Tibial artery (tissue), 4 donors: Measurements from ENCODE around the gene TMA7.
"Not testable (repeated sequence)": the region's sequence is repeated elsewhere in the genome, so short reads cannot be mapped to it uniquely, and the experiment has no call there.

Source experiments
- DNase-seq, 2 donors: peaks; one replicate each; pipeline ENCODE4 v3.0.0-alpha.2; 2019
- H3K27ac ChIP-seq, 2 donors: fragments of 200-600 bp; sonication (generic) in 1 of 2; 1 replicate in 1 of 2; 2 replicates in 1 of 2; pipeline ENCODE4 v1.5.1; 2018 to 2019; ENCODE audit warnings: mild to moderate bottlenecking in 1 of 2
- H3K27me3 ChIP-seq, 2 donors: fragments of 200-600 bp; sonication (generic) in 1 of 2; one replicate each; pipeline versions ENCODE4 v1.5.1 to v1.6.0; 2016 to 2019
- H3K36me3 ChIP-seq, 3 donors: fragments of 200-600 bp; sonication (generic) in 2 of 3; one replicate each; pipeline ENCODE4 v1.5.1; 2016 to 2019; ENCODE audit warnings: mild to moderate bottlenecking in 2 of 3
- H3K4me1 ChIP-seq, 4 donors: fragments of 200-600 bp; sonication (generic) in 2 of 4; 1 replicate in 3 of 4; 2 replicates in 1 of 4; pipeline ENCODE4 v1.5.1; 2016 to 2019
- H3K4me3 ChIP-seq, 2 donors: fragments of 200-600 bp; sonication (generic) in 1 of 2; 1 replicate in 1 of 2; 2 replicates in 1 of 2; pipeline ENCODE4 v1.5.1; 2018 to 2019; ENCODE audit warnings: mild to moderate bottlenecking in 2 of 2
- H3K9me3 ChIP-seq, 3 donors: fragments of 200-600 bp; sonication (generic) in 1 of 3; one replicate each; pipeline ENCODE4 v1.5.1; 2016 to 2019
- intact Hi-C: fragments of 100-400 bp; cut with DNase I; formaldehyde crosslinking; loops from one replicate; pipeline ENCODE4 v1.15.0; 2023; ENCODE audit warnings: low total_unique reads
- TF ChIP-seq, protein P1 (sequence below), 2 experiments: fragments of 200-600 bp in 1 of 2; fragments of 450-650 bp in 1 of 2; IDR thresholded peaks; one replicate each; pipeline ENCODE4 v1.5.1; 2017 to 2019; ENCODE audit warnings: antibody characterized with exemption in 2 of 2, mild to moderate bottlenecking in 1 of 2, moderate library complexity in 1 of 2

TMA7 gene

DNA sequence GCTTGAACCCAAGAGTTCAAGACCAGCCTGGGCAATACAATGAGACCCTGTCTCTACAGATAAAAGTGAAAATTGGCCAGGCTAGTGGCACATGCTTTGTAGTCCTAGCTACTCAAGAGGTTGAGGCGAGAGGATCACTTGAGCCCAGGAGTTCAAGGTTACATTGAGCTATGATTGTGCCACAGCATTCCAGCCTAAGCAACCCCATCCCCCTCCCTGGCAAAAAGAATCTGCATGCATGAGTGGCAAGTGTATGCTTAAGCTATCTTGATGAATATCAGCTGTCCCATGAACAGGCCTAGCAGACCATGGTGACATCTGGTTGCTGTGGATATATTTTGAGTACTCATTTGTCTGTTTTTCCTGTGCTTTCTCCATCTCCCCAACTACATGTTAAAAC, 11.2 kb downstream of the TMA7 start:
- no peak overlapping the region for H3K27ac ChIP-seq
- H3K36me3 ChIP-seq: peaks cover 29 to 62% (median 40%) of the 10 kb centered on the region in 3 donors
- peaks cover 0 to 16% (median 11%) of the 10 kb centered on the region in 4 donors for H3K4me1 ChIP-seq
- no peaks in the 10 kb centered on the region for H3K9me3 ChIP-seq
- H3K4me3 ChIP-seq: no peak overlapping the region
- intact Hi-C loops: no loop called here
- no peak for DNase-seq
- TF ChIP-seq, protein P1, sequence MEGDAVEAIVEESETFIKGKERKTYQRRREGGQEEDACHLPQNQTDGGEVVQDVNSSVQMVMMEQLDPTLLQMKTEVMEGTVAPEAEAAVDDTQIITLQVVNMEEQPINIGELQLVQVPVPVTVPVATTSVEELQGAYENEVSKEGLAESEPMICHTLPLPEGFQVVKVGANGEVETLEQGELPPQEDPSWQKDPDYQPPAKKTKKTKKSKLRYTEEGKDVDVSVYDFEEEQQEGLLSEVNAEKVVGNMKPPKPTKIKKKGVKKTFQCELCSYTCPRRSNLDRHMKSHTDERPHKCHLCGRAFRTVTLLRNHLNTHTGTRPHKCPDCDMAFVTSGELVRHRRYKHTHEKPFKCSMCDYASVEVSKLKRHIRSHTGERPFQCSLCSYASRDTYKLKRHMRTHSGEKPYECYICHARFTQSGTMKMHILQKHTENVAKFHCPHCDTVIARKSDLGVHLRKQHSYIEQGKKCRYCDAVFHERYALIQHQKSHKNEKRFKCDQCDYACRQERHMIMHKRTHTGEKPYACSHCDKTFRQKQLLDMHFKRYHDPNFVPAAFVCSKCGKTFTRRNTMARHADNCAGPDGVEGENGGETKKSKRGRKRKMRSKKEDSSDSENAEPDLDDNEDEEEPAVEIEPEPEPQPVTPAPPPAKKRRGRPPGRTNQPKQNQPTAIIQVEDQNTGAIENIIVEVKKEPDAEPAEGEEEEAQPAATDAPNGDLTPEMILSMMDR (IDR thresholded peaks at IDR 0.05): no peak
- H3K27me3 ChIP-seq: no peaks in the 10 kb centered on the region

DNA sequence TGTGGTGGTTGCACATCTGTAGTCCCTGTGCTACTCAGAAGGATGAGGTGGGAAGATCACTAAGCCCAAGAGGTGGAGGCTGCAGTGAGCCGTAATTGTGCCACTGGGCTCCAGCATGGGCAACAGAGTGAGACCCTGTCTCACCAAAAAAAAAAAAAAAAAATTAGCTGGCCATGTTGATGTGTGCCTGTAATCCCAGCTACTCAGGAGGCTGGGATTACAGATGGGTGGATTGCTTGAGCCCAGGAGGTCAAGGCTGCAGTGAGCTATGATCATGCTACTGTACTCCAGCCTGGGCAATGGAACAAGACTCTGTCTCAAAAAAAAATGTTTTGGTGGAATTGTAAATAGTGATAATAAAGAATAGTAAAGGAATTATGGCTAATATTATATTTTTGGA, 16.4 kb downstream of the TMA7 start:
- H3K36me3 ChIP-seq: peaks cover 65 to 98% (median 66%) of the 10 kb centered on the region in 3 donors
- intact Hi-C loops: no loop called here

DNA sequence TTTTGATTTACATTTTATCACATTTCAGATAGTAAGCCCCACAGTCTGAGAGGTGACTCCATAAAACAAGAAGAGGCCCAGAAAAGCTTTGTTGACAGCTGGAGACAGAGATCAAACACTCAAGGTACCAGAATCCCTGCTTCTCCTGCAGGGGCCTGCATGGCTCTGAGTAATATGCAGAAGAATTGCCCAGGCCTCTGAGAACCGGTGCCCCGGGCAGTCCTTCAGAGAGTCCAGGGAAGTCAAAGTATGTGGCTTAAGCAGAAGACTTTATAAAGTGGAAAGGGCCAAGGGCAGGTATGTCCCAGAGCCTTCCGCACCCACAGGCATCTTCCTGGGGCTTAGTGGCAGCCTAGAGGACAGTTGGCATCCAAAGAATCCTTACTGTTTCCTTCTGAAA, 19.3 kb downstream of the TMA7 start:
- Histone ChIP-seq H3K4me3 (no peak overlapping the region), H3K36me3 (peaks cover 45 to 84% (median 51%) of the 10 kb centered on the region in 3 donors), H3K4me1 (no peaks in the 10 kb centered on the region), H3K27me3 (no peaks in the 10 kb centered on the region), H3K9me3 (no peaks in the 10 kb centered on the region), H3K27ac (no peak overlapping the region)
- TF ChIP-seq, protein P1 (IDR thresholded peaks at IDR 0.05): no peak
- no peak for DNase-seq
- intact Hi-C loops: no loop called here

More for the DNA sequence above, 16.4 kb downstream of the TMA7 start:
- TF ChIP-seq, protein P1 (IDR thresholded peaks at IDR 0.05): no peak
- H3K27ac ChIP-seq: no peak overlapping the region
- H3K4me1 ChIP-seq: no peaks in the 10 kb centered on the region
- H3K9me3 ChIP-seq: no peaks in the 10 kb centered on the region
- H3K27me3 ChIP-seq: no peaks in the 10 kb centered on the region
- no peak overlapping the region for H3K4me3 ChIP-seq
- no peak for DNase-seq

DNA sequence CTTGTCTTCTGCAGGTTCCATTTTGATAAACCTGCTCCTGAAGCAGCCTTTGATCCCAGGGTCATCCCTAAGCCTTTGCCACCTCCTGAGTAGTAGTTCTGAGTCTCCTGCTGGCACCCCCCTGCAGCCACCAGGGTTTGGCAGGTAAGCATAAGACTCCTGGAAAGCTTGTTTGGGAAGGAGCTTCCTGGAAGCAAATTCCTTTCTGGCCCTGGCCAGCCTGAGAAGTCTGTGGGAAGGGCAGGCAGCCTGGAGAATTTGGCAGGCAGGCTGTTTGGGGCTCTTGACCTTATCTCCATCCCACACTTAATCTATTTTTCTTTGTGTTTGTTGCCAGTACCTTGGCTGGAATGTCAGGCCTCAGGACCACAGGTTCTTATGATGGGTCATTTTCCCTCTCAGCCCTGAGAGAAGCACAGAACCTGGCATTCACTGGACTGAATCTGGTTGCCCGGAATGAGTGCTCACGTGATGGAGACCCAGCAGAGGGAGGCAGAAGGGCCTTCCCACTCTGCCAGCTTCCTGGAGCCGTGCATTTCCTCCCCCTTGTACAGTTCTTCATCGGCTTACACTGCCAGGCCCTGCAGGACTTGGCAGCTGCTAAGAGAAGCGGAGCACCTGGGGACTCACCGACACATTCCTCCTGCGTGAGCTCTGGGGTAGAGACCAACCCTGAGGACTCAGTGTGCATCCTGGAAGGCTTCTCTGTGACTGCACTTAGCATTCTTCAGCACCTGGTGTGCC, 19.9 kb downstream of the TMA7 start:
- peaks cover 0 to 4% (median 3%) of the 10 kb centered on the region in 4 donors for H3K4me1 ChIP-seq
- TF ChIP-seq, protein P1 (IDR thresholded peaks at IDR 0.05): no peak
- no peaks in the 10 kb centered on the region for H3K9me3 ChIP-seq
- intact Hi-C loops: loop anchor here (10.0 kb wide), 2 partner anchors 175 to 225 kb away; partner anchors contain the start of genes NCKIPSD and SLC26A6
- H3K36me3 ChIP-seq: peaks cover 42 to 78% (median 45%) of the 10 kb centered on the region in 3 donors
- no peaks in the 10 kb centered on the region for H3K27me3 ChIP-seq
- no peak overlapping the region for H3K4me3 ChIP-seq
- DNase-seq: no peak
- H3K27ac ChIP-seq: no peak overlapping the region

DNA sequence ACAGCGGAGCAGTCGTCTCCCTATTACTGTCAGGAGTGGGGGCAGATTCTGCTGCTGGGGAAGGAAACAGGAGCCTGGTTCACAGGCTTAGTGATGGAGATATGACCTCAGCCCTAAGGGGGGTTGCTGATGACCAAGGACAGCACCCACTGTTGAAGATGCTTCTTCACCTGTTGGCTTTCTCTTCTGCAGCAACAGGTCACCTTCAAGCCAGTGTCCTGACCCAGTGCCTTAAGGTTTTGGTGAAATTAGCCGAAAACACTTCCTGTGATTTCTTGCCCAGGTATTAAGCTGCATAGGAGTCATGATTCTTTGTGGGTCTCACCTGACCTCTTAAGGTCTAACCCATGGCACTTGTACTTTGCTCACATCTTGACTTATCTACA, 20.5 kb downstream of the TMA7 start:
- intact Hi-C loops: loop anchor here (10.0 kb wide), 2 partner anchors 174 to 224 kb away; partner anchors contain the start of genes NCKIPSD and SLC26A6
- H3K36me3 ChIP-seq: peaks cover 37 to 72% (median 40%) of the 10 kb centered on the region in 3 donors

DNA sequence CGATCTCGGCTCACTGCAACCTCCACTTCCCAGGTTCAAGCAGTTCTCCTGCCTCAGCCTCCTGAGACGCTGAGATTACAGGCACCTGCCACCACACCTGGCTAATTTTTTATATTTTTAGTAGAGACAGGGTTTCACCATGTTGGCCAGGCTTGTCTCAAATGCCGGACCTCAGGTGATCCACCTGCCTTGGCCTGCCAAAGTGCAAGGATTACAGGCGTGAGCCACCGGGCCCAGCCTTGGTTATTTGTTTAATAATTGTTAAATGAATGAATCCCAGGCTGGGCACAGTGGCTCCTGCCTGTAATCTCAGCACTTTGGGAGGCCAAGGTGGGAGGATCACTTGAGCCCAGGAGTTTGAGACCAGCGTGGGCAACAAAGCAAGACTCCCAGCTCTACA, 21.7 kb downstream of the TMA7 start:
- H3K36me3 ChIP-seq: peaks cover 36 to 60% (median 37%) of the 10 kb centered on the region in 3 donors
- intact Hi-C loops: loop anchor here (10.0 kb wide), 2 partner anchors 173 to 223 kb away; partner anchors contain the start of genes NCKIPSD and SLC26A6

More for the DNA sequence above, 20.5 kb downstream of the TMA7 start:
- no peaks in the 10 kb centered on the region for H3K9me3 ChIP-seq
- peaks cover 0 to 8% (median 7%) of the 10 kb centered on the region in 4 donors for H3K4me1 ChIP-seq
- no peaks in the 10 kb centered on the region for H3K27me3 ChIP-seq
- TF ChIP-seq, protein P1 (IDR thresholded peaks at IDR 0.05): no peak
- no peak overlapping the region for H3K27ac ChIP-seq
- no peak overlapping the region for H3K4me3 ChIP-seq
- DNase-seq: no peak

More for the DNA sequence above, 21.7 kb downstream of the TMA7 start:
- H3K9me3 ChIP-seq, H3K27ac ChIP-seq, DNase-seq, H3K4me3 ChIP-seq, H3K27me3 ChIP-seq: not testable (repeated sequence)
- H3K4me1 ChIP-seq: peaks cover 0 to 14% (median 12%) of the 10 kb centered on the region in 4 donors
